Measurements from ENCODE around the gene RRP8. TPM values are rescaled to one million over a fixed set of nuclear protein-coding genes. Genes with fewer than 3 reads are reported as not detected.

RRP8 gene
- total and polyA plus RNA-seq, 10 of the 15 experiments (the other 5 are each of a cell fraction or from before 2014, with no cell fraction given) = 4.7 to 51.2 (median 23.9) TPM

GRCh38 chr11:6570691-6571427 lies 32.6 kb downstream of the RRP8 start:
- ATAC-seq (no peak), DNase-seq (ENCODE audit: low read depth, low spot score) (no peak), FAIRE-seq (no peak)
- no peak overlapping the region for H3K4me2 ChIP-seq (ENCODE audit: control insufficient read depth, insufficient read depth)
- intact Hi-C loops (cut with micrococcal nuclease; ENCODE audit: unreplicated experiment) = no loop called here
- H3K36me3 ChIP-seq (ENCODE audit: control insufficient read depth in 2 of 2, insufficient read depth in 2 of 2, low read length in 1 of 2) = peaks cover 0 to 1% of the 10 kb centered on the region in 2 experiments; a peak in 1 of 4 replicates
- RAD21 ChIA-PET (ENCODE audit: unreplicated experiment) = no interaction called here
- TF ChIP-seq POLR2A (IDR thresholded peaks at IDR 0.05; ENCODE audit: low read depth, low read length) = 0 out of 2 replicates have a peak, but pooled peaks have one; percentile 29
- TF ChIP-seq KAT2A (conservative IDR thresholded peaks at IDR 0.05; ENCODE audit: control insufficient read depth, low read depth, low read length) = no peak
- H3K9ac ChIP-seq (ENCODE audit: control insufficient read depth, insufficient read depth, low read length) = no peak overlapping the region
- no TSS peak for BruUV-seq (replicated peaks)
- no peak overlapping the region for H3K27ac ChIP-seq (ENCODE audit: control insufficient read depth, insufficient read depth)
- CTCF ChIA-PET = no interaction called here
- no peaks in the 10 kb centered on the region for H3K9me3 ChIP-seq (replicated peaks; ENCODE audit: control insufficient read depth, insufficient read depth, low read length)
- POLR2A ChIA-PET = no interaction called here
- no peaks in the 10 kb centered on the region for H3K79me2 ChIP-seq (ENCODE audit: control insufficient read depth, insufficient read depth, low read length)
- in situ Hi-C loops (cut with MboI) = no loop called here
- H4K20me1 ChIP-seq (ENCODE audit: control insufficient read depth, insufficient read depth) = no peaks in the 10 kb centered on the region
- WGBS (ENCODE audit: insufficient coverage, insufficient replicate concordance, low lambda C conversion rate, missing lambda C conversion rate) = 97% methylated on average over 55 of the region's 62 CpGs
- H3K27me3 ChIP-seq (replicated peaks in 1 of 2; ENCODE audit: control insufficient read depth in 2 of 2, insufficient read depth in 2 of 2, low read length in 1 of 2) = no peaks in the 10 kb centered on the region
- H2AFZ ChIP-seq (ENCODE audit: control insufficient read depth, low read depth, low read length) = no peak overlapping the region
- SMC1A ChIA-PET (ENCODE audit: uncharacterized antibody, unreplicated experiment) = no interaction called here
- no peaks in the 10 kb centered on the region for H3K4me1 ChIP-seq (ENCODE audit: control insufficient read depth, insufficient read depth, low read length)
- H3K4me3 ChIP-seq = no peak overlapping the region

GRCh38 chr11:6569706-6570105 lies 33.7 kb downstream of the RRP8 start:
- no peak overlapping the region for H3K9ac ChIP-seq (ENCODE audit: control insufficient read depth, insufficient read depth, low read length)
- peaks cover 0 to 1% of the 10 kb centered on the region in 2 experiments; a peak in 1 of 4 replicates for H3K36me3 ChIP-seq (ENCODE audit: control insufficient read depth in 2 of 2, insufficient read depth in 2 of 2, low read length in 1 of 2)
- SMC1A ChIA-PET (ENCODE audit: uncharacterized antibody, unreplicated experiment) = no interaction called here
- no TSS peak for BruUV-seq (replicated peaks)
- 84% methylated on average over 5 of the region's 5 CpGs for WGBS (ENCODE audit: insufficient coverage, insufficient replicate concordance, low lambda C conversion rate, missing lambda C conversion rate)
- no peaks in the 10 kb centered on the region for H3K4me1 ChIP-seq (ENCODE audit: control insufficient read depth, insufficient read depth, low read length)
- TF ChIP-seq RFX5 (IDR thresholded peaks at IDR 0.05; ENCODE audit: low read depth, low read length) (no peak), SMARCA5 (IDR thresholded peaks at IDR 0.05) (no peak), TCF7 (IDR thresholded peaks at IDR 0.05; ENCODE audit: borderline replicate concordance) (no peak)
- H4K20me1 ChIP-seq (ENCODE audit: control insufficient read depth, insufficient read depth) = no peaks in the 10 kb centered on the region
- H3K9me3 ChIP-seq (replicated peaks; ENCODE audit: control insufficient read depth, insufficient read depth, low read length) = no peaks in the 10 kb centered on the region
- no peaks in the 10 kb centered on the region for H3K79me2 ChIP-seq (ENCODE audit: control insufficient read depth, insufficient read depth, low read length)
- H3K27me3 ChIP-seq (replicated peaks in 1 of 2; ENCODE audit: control insufficient read depth in 2 of 2, insufficient read depth in 2 of 2, low read length in 1 of 2) = no peaks in the 10 kb centered on the region
- FAIRE-seq (no peak), ATAC-seq (no peak), DNase-seq (ENCODE audit: low read depth, low spot score) (no peak)
- RAD21 ChIA-PET (ENCODE audit: unreplicated experiment) = no interaction called here
- H3K4me2 ChIP-seq (ENCODE audit: control insufficient read depth, insufficient read depth) = no peak overlapping the region
- no peak overlapping the region for H3K27ac ChIP-seq (ENCODE audit: control insufficient read depth, insufficient read depth)
- in situ Hi-C loops (cut with MboI) = no loop called here
- intact Hi-C loops (cut with micrococcal nuclease; ENCODE audit: unreplicated experiment) = no loop called here
- POLR2A ChIA-PET = no interaction called here
- no peak overlapping the region for H2AFZ ChIP-seq (ENCODE audit: control insufficient read depth, low read depth, low read length)
- H3K4me3 ChIP-seq = no peak overlapping the region
- CTCF ChIA-PET = no interaction called here

Data from GM12878 (cell line).